H9 (cell line): ENCODE data around the gene DCUN1D5. TPM values are rescaled to one million over a fixed set of nuclear protein-coding genes. Genes with fewer than 3 reads are reported as not detected.

Experiments used
- DNase-seq: peaks from one replicate; pipeline ENCODE4 v3.0.0-alpha.2; 2017
- H2AFZ ChIP-seq: one replicate; pipeline ENCODE4 v1.6.1; 2013; ENCODE audit warnings: mild to moderate bottlenecking, low read length, control low read depth, moderate library complexity
- H2AK5ac ChIP-seq: 2 replicates; pipeline ENCODE4 v1.6.1; 2013; ENCODE audit warnings: low read length, control low read depth, mixed read lengths; ENCODE audit not compliant: insufficient read length
- H2BK120ac ChIP-seq: one replicate; pipeline ENCODE4 v1.6.1; 2013; ENCODE audit warnings: low read depth, mild to moderate bottlenecking, low read length, control low read depth, inconsistent platforms; ENCODE audit not compliant: poor library complexity, severe bottlenecking
- H2BK12ac ChIP-seq: 2 replicates; pipeline ENCODE4 v1.6.1; 2013; ENCODE audit warnings: low read length, control low read depth, mixed read lengths, low read depth; ENCODE audit not compliant: insufficient read length
- H2BK15ac ChIP-seq: 2 replicates; pipeline ENCODE4 v1.6.1; 2013; ENCODE audit warnings: low read depth, low read length, control low read depth
- H2BK20ac ChIP-seq: one replicate; pipeline ENCODE4 v1.6.1; 2013; ENCODE audit warnings: low read depth, mild to moderate bottlenecking, low read length, control low read depth, inconsistent platforms; ENCODE audit not compliant: poor library complexity, severe bottlenecking
- H2BK5ac ChIP-seq: 2 replicates; pipeline ENCODE4 v1.6.1; 2013; ENCODE audit warnings: low read length, control low read depth, mixed read lengths; ENCODE audit not compliant: insufficient read length
- H3K14ac ChIP-seq: 2 replicates; pipeline ENCODE4 v1.6.1; 2013; ENCODE audit warnings: low read length, control low read depth; ENCODE audit not compliant: insufficient read depth
- H3K18ac ChIP-seq: 2 replicates; pipeline ENCODE4 v1.6.1; 2013; ENCODE audit warnings: low read depth, mild to moderate bottlenecking, mixed read lengths, low read length, control low read depth; ENCODE audit not compliant: insufficient read length
- H3K23ac ChIP-seq: 2 replicates; pipeline ENCODE4 v1.6.1; 2013; ENCODE audit warnings: low read length, control low read depth, mixed read lengths, low read depth; ENCODE audit not compliant: insufficient read length
- H3K23me2 ChIP-seq: 2 replicates; pipeline ENCODE4 v1.6.1; 2013; ENCODE audit warnings: low read depth, mild to moderate bottlenecking, mixed read lengths, low read length, control low read depth; ENCODE audit not compliant: insufficient read length, poor library complexity, severe bottlenecking
- H3K27ac ChIP-seq: 2 replicates; pipeline ENCODE4 v1.5.1; 2013; ENCODE audit warnings: low read length, control low read depth, mixed read lengths, low read depth; ENCODE audit not compliant: insufficient read length
- H3K27me3 ChIP-seq: 2 replicates; pipeline ENCODE4 v1.6.1; 2013; ENCODE audit warnings: low read length, control low read depth, inconsistent platforms; ENCODE audit not compliant: insufficient read depth
- H3K4ac ChIP-seq: 2 replicates; pipeline ENCODE4 v1.6.1; 2013; ENCODE audit warnings: low read depth, mild to moderate bottlenecking, control low read depth, inconsistent platforms, low read length, moderate library complexity
- H3K4me1 ChIP-seq: 2 replicates; pipeline ENCODE4 v1.6.1; 2013; ENCODE audit warnings: low read length, control low read depth, inconsistent platforms; ENCODE audit not compliant: insufficient read depth
- H3K4me2 ChIP-seq: 2 replicates; pipeline ENCODE4 v1.6.1; 2013; ENCODE audit warnings: low read length, control low read depth, mixed read lengths; ENCODE audit not compliant: insufficient read length, insufficient read depth
- H3K56ac ChIP-seq: 2 replicates; pipeline ENCODE4 v1.6.1; 2013; ENCODE audit warnings: low read depth, mild to moderate bottlenecking, mixed read lengths, low read length, control low read depth; ENCODE audit not compliant: insufficient read length
- H3K79me1 ChIP-seq: 2 replicates; pipeline ENCODE4 v1.6.1; 2013; ENCODE audit warnings: low read depth, mild to moderate bottlenecking, moderate library complexity, low read length, control low read depth, inconsistent platforms; ENCODE audit not compliant: insufficient read depth, poor library complexity, severe bottlenecking
- H3K79me2 ChIP-seq: 2 replicates; pipeline ENCODE4 v1.6.1; 2013; ENCODE audit warnings: low read length, control low read depth, inconsistent platforms; ENCODE audit not compliant: insufficient read depth
- H3K9ac ChIP-seq: 2 replicates; pipeline ENCODE4 v1.6.1; 2013; ENCODE audit warnings: low read length, control low read depth, mixed read lengths; ENCODE audit not compliant: insufficient read length; ENCODE audit errors: extremely low read depth
- H3K9me3 ChIP-seq: one replicate; pipeline ENCODE4 v1.6.1; 2013; ENCODE audit warnings: low read depth, low read length, inconsistent platforms; ENCODE audit not compliant: control insufficient read depth
- H3T11ph ChIP-seq: one replicate; pipeline ENCODE4 v1.6.1; 2013; ENCODE audit warnings: mild to moderate bottlenecking, low read length, control low read depth, inconsistent platforms
- H4K20me1 ChIP-seq: one replicate; pipeline ENCODE4 v1.6.1; 2013; ENCODE audit not compliant: control insufficient read depth, insufficient read length, insufficient read depth
- H4K5ac ChIP-seq: 2 replicates; pipeline ENCODE4 v1.6.1; 2013; ENCODE audit warnings: low read depth, mild to moderate bottlenecking, mixed read lengths, low read length, control low read depth; ENCODE audit not compliant: insufficient read length
- H4K8ac ChIP-seq: replicated peaks from 2 replicates; pipeline ENCODE4 v1.6.1; 2013; ENCODE audit warnings: low read length, control low read depth, mixed read lengths, low read depth; ENCODE audit not compliant: insufficient read length
- H4K91ac ChIP-seq: 2 replicates; pipeline ENCODE4 v1.6.1; 2013; ENCODE audit warnings: low read depth, mild to moderate bottlenecking, moderate library complexity, mixed read lengths, low read length, control low read depth; ENCODE audit not compliant: insufficient read length
- H3K27ac Mint-ChIP-seq, 3 experiments: 2 replicates in 2 of 3; 3 replicates in 1 of 3; pipeline ENCODE4 v1.8.0; 2020 to 2021; ENCODE audit warnings: mixed read lengths in 3 of 3, mild to moderate bottlenecking in 1 of 3, moderate library complexity in 1 of 3
- H3K27me3 Mint-ChIP-seq: 2 replicates; pipeline ENCODE4 v1.8.0; 2021; ENCODE audit warnings: low read depth, mild to moderate bottlenecking, moderate library complexity, mixed read lengths
- H3K36me3 Mint-ChIP-seq, 3 experiments: 2 replicates in 2 of 3; 3 replicates in 1 of 3; pipeline ENCODE4 v1.8.0; 2020 to 2021; ENCODE audit warnings: low read depth in 3 of 3, mixed read lengths in 3 of 3; ENCODE audit not compliant: insufficient read depth in 1 of 3
- H3K4me1 Mint-ChIP-seq, 2 experiments: 2 replicates each; pipeline ENCODE4 v1.8.0; 2020; ENCODE audit warnings: mixed read lengths in 2 of 2
- H3K4me3 Mint-ChIP-seq, 2 experiments: 2 replicates in 1 of 2; 3 replicates in 1 of 2; pipeline ENCODE4 v1.8.0; 2020 to 2021; ENCODE audit warnings: mild to moderate bottlenecking in 2 of 2, mixed read lengths in 2 of 2, moderate library complexity in 1 of 2
- H3K9me3 Mint-ChIP-seq, 2 experiments: 2 replicates in 1 of 2; 3 replicates in 1 of 2; pipeline ENCODE4 v1.8.0; 2020; ENCODE audit warnings: mild to moderate bottlenecking in 2 of 2, mixed read lengths in 2 of 2, moderate library complexity in 1 of 2
- WGBS: extraction: QIAGEN DNeasy Blood & Tissue Kit; methylation state at CpG from one replicate; pipeline ENCODE4 v1.1.7; 2013; ENCODE audit warnings: missing lambda C conversion rate, low lambda C conversion rate, mixed read lengths; ENCODE audit not compliant: insufficient read length; ENCODE audit errors: extremely low coverage; 5-methylcytosine and 5-hydroxymethylcytosine counted together
- total RNA-seq: library from RNA; stranded (reverse); gene quantifications from 2 replicates; pipeline ENCODE4 v1.2.1, GENCODE V29; 2021
- TF ChIP-seq, protein P1 (sequence below): fragments of 200-600 bp; sonication (generic); conservative IDR thresholded peaks from 3 replicates; pipeline ENCODE4 v1.8.0; 2021; ENCODE audit warnings: antibody characterized with exemption, mild to moderate bottlenecking

Gene DCUN1D5
- total RNA-seq, 1 experiment from 2014 or later, result 86.7 TPM

DNA sequence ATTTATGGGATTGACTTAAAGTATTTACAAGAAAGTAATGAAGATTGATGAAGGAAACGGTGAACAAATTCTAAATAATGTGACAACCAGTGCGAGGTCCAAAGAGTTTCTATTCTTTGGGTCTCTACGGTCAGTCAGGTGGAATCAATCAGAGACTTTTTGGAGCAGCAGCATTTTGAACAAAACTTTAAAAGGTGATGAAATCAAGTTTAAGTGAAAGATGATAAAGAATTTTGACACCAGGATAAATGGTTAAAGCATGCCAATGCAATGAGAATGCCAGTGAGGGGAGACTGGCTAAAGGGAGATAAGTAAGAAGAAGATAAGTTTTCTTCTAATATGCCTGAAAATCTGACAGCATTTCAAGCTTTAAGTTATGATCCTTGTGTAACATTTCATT is 67.9 kb downstream of the DCUN1D5 start:
- Histone ChIP-seq H3K4ac (no peak overlapping the region), H4K91ac (no peak overlapping the region), H4K20me1 (no peaks in the 10 kb centered on the region), H2BK15ac (no peak overlapping the region), H2BK5ac (no peak overlapping the region), H3K18ac (no peak overlapping the region), H3K23ac (no peak overlapping the region), H4K8ac (no peak overlapping the region), H3K56ac (no peak overlapping the region), H3K27me3 (no peaks in the 10 kb centered on the region), H3K4me1 (no peaks in the 10 kb centered on the region), H3K79me1 (no peaks in the 10 kb centered on the region), H2AFZ (no peak overlapping the region), H2BK20ac (no peak overlapping the region), H3K4me2 (no peak overlapping the region), H2BK120ac (no peak overlapping the region), H2BK12ac (no peak overlapping the region), H4K5ac (no peak overlapping the region), H3K79me2 (no peaks in the 10 kb centered on the region), H3K27ac (no peak overlapping the region), H2AK5ac (no peak overlapping the region), H3K9me3 (no peaks in the 10 kb centered on the region), H3T11ph (no peak overlapping the region), H3K9ac (no peak overlapping the region), H3K14ac (no peak overlapping the region), H3K23me2 (no peaks in the 10 kb centered on the region)
- Mint-ChIP-seq H3K27ac (no peak overlapping the region), H3K4me3 (no peak overlapping the region), H3K4me1 (no peaks in the 10 kb centered on the region), H3K36me3 (no peaks in the 10 kb centered on the region; a peak in 1 of 7 replicates), H3K9me3 (peaks cover 0 to 6% of the 10 kb centered on the region in 2 experiments; a peak in 2 of 5 replicates), H3K27me3 (no peaks in the 10 kb centered on the region)
- TF ChIP-seq, protein P1, sequence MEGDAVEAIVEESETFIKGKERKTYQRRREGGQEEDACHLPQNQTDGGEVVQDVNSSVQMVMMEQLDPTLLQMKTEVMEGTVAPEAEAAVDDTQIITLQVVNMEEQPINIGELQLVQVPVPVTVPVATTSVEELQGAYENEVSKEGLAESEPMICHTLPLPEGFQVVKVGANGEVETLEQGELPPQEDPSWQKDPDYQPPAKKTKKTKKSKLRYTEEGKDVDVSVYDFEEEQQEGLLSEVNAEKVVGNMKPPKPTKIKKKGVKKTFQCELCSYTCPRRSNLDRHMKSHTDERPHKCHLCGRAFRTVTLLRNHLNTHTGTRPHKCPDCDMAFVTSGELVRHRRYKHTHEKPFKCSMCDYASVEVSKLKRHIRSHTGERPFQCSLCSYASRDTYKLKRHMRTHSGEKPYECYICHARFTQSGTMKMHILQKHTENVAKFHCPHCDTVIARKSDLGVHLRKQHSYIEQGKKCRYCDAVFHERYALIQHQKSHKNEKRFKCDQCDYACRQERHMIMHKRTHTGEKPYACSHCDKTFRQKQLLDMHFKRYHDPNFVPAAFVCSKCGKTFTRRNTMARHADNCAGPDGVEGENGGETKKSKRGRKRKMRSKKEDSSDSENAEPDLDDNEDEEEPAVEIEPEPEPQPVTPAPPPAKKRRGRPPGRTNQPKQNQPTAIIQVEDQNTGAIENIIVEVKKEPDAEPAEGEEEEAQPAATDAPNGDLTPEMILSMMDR, result no peak
- WGBS, result no CpG with 5 or more reads among the region's 3 CpGs
- no peak for DNase-seq
